Vagina (tissue), 2 donors: ENCODE measurements around the gene RIPOR1. TPM values are rescaled to one million over a fixed set of nuclear protein-coding genes. Genes with fewer than 3 reads are reported as not detected.
A peak's percentile ranks its signal among the peaks of the same experiment; 100 is the strongest.
"Not testable (repeated sequence)": the region's sequence is repeated elsewhere in the genome, so short reads cannot be mapped to it uniquely, and the experiment has no call there.

ENCODE experiments used
- DNase-seq, 2 donors: peaks; one replicate each; pipeline ENCODE4 v3.0.0-alpha.2; 2017; ENCODE audit errors: extremely low spot score in 2 of 2
- H3K27ac ChIP-seq: fragments of 200-600 bp; sonication (generic); one replicate; pipeline ENCODE4 v1.5.1; 2019
- H3K27me3 ChIP-seq: fragments of 200-600 bp; sonication (generic); one replicate; pipeline ENCODE4 v1.5.1; 2019
- H3K36me3 ChIP-seq, 2 donors: fragments of 200-600 bp; sonication (generic); one replicate each; pipeline ENCODE4 v1.5.1; 2017 to 2019
- H3K4me1 ChIP-seq: fragments of 200-600 bp; sonication (generic); one replicate; pipeline ENCODE4 v1.5.1; 2019
- H3K4me3 ChIP-seq, 2 donors: fragments of 200-600 bp; sonication (generic); 1 replicate in 1 of 2; 2 replicates in 1 of 2; pipeline ENCODE4 v1.5.1; 2016 to 2019
- H3K9me3 ChIP-seq: fragments of 200-600 bp; sonication (generic); one replicate; pipeline ENCODE4 v1.5.1; 2019
- CTCF ChIP-seq, 3 experiments: fragments of 450-650 bp in 2 of 3; fragments of 200-600 bp in 1 of 3; sonication (generic) in 1 of 3; IDR thresholded peaks; one replicate each; pipeline ENCODE4 v1.5.1; 2017 to 2019; ENCODE audit warnings: antibody characterized with exemption in 3 of 3, mild to moderate bottlenecking in 2 of 3, moderate library complexity in 2 of 3
- POLR2A ChIP-seq, 2 donors: fragments of 450-650 bp; IDR thresholded peaks; one replicate each; pipeline ENCODE4 v1.6.1; 2017; ENCODE audit warnings: antibody characterized with exemption in 2 of 2, mild to moderate bottlenecking in 2 of 2, moderate library complexity in 2 of 2
- POLR2AphosphoS5 ChIP-seq, 2 donors: sonication (generic); formaldehyde crosslinking; IDR thresholded peaks; one replicate each; pipeline ENCODE4 v1.9.0; 2017; ENCODE audit warnings: antibody characterized with exemption in 2 of 2, mild to moderate bottlenecking in 2 of 2, low read depth in 1 of 2; ENCODE audit not compliant: insufficient read depth in 1 of 2
- intact Hi-C: fragments of 100-400 bp; cut with DNase I; formaldehyde crosslinking; loops from one replicate; pipeline ENCODE4 v1.15.1; 2023
- total RNA-seq: library from RNA; depleted of rRNA; stranded (reverse); fragments of >200 nt; gene quantifications from one replicate; pipeline ENCODE4 v1.2.3, GENCODE V29; 2016

RIPOR1 gene
- total RNA-seq, 1 donor from 2014 or later: 54.8 TPM

- H3K4me1 ChIP-seq: peaks cover 38% of the 10 kb centered on the region
- H3K9me3 ChIP-seq: no peaks in the 10 kb centered on the region
- TF ChIP-seq POLR2A (IDR thresholded peaks at IDR 0.05) (no peak), CTCF (IDR thresholded peaks at IDR 0.05) (no peak), POLR2AphosphoS5 (IDR thresholded peaks at IDR 0.05; ENCODE audit: insufficient read depth in 1 of 2, low read depth in 1 of 2) (no peak)
- peak within 1 kb of the TSS; percentile 84 to 98 for H3K4me3 ChIP-seq
- DNase-seq: no peak
- intact Hi-C loops: no loop called here
- H3K27ac ChIP-seq: peak within 1 kb of the TSS; percentile 96
- no peaks in the 10 kb centered on the region for H3K36me3 ChIP-seq
- no peaks in the 10 kb centered on the region for H3K27me3 ChIP-seq
These were observed 45.5 kb upstream of the RIPOR1 start, which contains the start of gene AGRP for GRCh38 chr16:67483150-67483549. TSS of gene AGRP (minus strand) at chr16:67483547. CDS start at chr16:67483398, 149 bp downstream.

DNA sequence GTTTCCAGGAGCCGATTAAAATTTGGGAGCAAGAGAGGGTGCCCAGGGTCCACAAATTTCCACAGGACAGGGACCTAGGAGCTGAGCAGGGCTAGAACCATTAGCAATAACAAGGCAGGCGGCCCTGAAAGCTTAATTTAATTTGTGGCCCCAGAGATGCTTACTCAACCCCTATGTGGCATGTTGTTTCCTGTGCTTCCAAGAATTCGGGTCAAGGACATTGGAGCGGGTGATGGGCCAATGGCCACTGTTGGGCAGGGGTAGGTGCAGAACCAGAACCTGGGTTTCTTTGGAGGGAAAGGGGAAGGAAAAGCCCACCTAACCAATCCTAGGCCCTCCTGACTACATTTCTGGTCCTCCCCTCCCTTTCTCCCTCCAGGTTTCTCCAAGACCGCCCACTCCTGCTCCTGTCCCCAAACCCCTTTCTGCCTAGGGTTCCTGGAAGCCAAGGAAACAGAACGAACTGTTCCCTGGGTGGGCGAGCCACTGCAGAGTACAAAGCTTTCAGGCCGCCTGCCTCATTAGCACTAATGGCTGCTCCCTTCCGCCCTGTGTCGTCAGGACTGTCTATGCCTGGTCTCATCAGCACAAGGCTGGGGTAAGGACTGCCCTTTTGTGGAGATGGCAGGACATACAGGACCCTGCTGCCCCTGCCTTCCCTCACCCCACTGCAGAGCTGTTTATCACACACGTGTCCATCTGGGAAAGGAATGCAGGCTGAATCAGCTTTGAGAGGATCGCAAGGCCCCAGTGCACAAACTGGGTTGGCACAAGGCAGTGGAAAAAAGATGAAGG, 44.7 kb upstream of the RIPOR1 start:
- Histone ChIP-seq H3K4me1 (peaks cover 30% of the 10 kb centered on the region), H3K9me3 (no peaks in the 10 kb centered on the region), H3K4me3 (no peak overlapping the region), H3K36me3 (no peaks in the 10 kb centered on the region), H3K27me3 (no peaks in the 10 kb centered on the region), H3K27ac (no peak overlapping the region)
- intact Hi-C loops: no loop called here
- TF ChIP-seq POLR2AphosphoS5 (IDR thresholded peaks at IDR 0.05; ENCODE audit: insufficient read depth in 1 of 2, low read depth in 1 of 2) (no peak), POLR2A (IDR thresholded peaks at IDR 0.05) (no peak), CTCF (IDR thresholded peaks at IDR 0.05) (no peak)
- DNase-seq: no peak

GRCh38 chr16:67486805-67487204, 41.8 kb upstream of the RIPOR1 start:
- DNase-seq: no peak
- Histone ChIP-seq H3K4me3 (no peak overlapping the region), H3K36me3 (no peaks in the 10 kb centered on the region), H3K27me3 (no peaks in the 10 kb centered on the region), H3K27ac (no peak overlapping the region), H3K9me3 (no peaks in the 10 kb centered on the region), H3K4me1 (peaks cover 16% of the 10 kb centered on the region)
- TF ChIP-seq POLR2A (IDR thresholded peaks at IDR 0.05) (no peak), POLR2AphosphoS5 (IDR thresholded peaks at IDR 0.05; ENCODE audit: insufficient read depth in 1 of 2, low read depth in 1 of 2) (no peak), CTCF (IDR thresholded peaks at IDR 0.05) (no peak)
- intact Hi-C loops: no loop called here

DNA sequence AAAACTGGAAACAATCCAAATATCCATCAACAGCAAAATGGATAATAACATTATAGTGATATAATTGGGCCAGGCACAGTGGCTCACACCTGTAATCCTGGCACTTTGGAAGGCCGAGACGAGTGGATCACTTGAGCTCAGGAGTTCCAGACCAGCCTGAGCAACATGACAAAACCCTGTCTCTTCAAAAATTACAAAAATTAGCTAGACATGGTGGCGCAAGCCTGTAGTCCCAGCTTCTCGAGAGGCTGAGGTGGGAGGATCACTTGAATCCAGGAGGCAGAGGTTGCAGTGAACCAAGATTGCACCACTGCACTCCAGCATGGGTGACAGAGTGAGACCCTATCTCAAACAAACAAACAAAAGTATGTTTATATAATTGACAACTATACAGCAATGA, 41.1 kb upstream of the RIPOR1 start:
- H3K4me3 ChIP-seq, DNase-seq, H3K27ac ChIP-seq, H3K4me1 ChIP-seq, H3K36me3 ChIP-seq, H3K9me3 ChIP-seq, H3K27me3 ChIP-seq, intact Hi-C loops: not testable (repeated sequence)

- Histone ChIP-seq H3K36me3 (no peaks in the 10 kb centered on the region), H3K4me3 (no peak overlapping the region), H3K9me3 (no peaks in the 10 kb centered on the region), H3K4me1 (no peaks in the 10 kb centered on the region), H3K27ac (no peak overlapping the region), H3K27me3 (no peaks in the 10 kb centered on the region)
- intact Hi-C loops: no loop called here
- no peak for DNase-seq
- no peak for TF ChIP-seq POLR2A (IDR thresholded peaks at IDR 0.05)
- no peak for TF ChIP-seq POLR2AphosphoS5 (IDR thresholded peaks at IDR 0.05; ENCODE audit: insufficient read depth in 1 of 2, low read depth in 1 of 2)
- no peak for TF ChIP-seq CTCF (IDR thresholded peaks at IDR 0.05)
These were observed 39.1 kb upstream of the RIPOR1 start for GRCh38 chr16:67489401-67490083.
